Effector CD4-positive, alpha-beta T cell (primary cell): ENCODE measurements around the gene ANKUB1.

Experiments
- DNase-seq: peaks from one replicate; pipeline ENCODE4 v3.0.0-alpha.2; 2020

Gene ANKUB1

DNA sequence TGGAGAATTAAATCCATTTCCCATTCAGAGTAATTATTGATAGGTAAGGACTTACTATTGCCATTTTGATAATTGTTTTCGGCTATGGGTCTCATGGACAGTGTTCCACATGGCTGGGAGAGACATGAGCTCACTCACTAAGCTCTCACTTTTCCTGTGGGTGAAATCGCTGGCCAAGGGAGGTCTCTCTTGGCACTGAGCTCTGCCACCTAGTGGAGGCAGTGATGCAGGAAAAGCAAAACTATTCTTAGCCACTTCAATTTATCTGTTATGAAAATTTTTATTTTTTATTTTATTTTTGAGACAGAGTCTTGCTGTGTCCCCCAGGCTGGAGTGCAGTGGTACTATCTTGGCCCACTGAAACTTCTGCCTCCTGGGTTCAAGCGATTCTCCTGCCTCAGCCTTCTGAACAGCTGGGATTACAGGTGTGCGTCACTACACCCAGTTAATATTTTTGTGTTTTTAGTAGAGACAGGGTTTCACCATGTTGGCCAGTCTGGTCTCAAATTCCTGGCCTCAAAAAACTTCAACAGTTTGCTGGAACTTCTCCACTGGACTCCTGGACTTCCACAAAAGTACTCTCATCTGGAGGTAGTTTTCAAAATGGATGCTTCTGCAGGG is 16.0 kb upstream of the ANKUB1 start:
- DNase-seq: peak; percentile 46

- no peak for DNase-seq
Measured at GRCh38 chr3:149806171-149806778, 13.9 kb upstream of the ANKUB1 start.

DNA sequence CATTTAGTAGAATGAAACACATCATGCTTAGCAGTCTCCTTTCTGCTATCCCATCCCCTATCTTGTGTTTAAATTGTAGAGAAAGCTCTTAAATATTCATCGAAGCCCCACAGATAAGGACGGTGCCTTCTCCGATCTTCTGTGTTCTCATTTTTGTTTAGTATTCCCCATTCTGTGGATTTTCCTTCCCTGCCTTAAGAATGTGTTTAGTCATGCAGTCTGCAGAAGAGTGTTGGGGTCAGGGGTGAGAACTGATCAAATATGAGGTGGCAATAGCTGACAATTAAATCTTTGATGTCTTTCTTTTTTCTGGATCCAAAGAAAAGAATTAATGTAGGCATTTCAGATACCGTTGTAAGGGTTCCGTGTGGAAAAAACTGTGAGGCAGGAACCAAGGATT is 9.3 kb upstream of the ANKUB1 start:
- no peak for DNase-seq

- DNase-seq: no peak
Measured at GRCh38 chr3:149801195-149801594, 8.8 kb upstream of the ANKUB1 start.

GRCh38 chr3:149800693-149801092 is 8.3 kb upstream of the ANKUB1 start:
- DNase-seq: no peak

GRCh38 chr3:149796026-149796425 is 3.7 kb upstream of the ANKUB1 start:
- no peak for DNase-seq

- DNase-seq: no peak
Measured at GRCh38 chr3:149790698-149791097, 1.7 kb downstream of the ANKUB1 start.

DNA sequence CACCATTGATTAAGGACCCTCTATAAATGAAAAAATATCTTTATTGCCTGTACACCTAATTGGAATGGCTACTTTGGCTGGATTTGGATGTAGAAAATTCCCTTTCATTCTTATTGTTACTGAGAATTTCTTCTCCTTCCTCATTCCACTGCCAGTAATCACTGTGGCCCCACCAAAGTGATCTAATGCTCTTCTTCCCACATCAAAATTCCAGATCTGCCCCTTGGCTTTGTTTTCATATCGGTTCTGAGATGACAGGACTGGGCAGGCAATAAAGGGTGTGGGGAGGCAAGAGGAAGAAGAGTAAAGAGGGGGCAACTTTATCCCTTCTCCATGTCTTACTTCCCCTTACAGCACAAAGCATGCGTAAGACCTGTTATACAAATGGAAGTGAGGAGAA is 2.1 kb downstream of the ANKUB1 start:
- no peak for DNase-seq

DNA sequence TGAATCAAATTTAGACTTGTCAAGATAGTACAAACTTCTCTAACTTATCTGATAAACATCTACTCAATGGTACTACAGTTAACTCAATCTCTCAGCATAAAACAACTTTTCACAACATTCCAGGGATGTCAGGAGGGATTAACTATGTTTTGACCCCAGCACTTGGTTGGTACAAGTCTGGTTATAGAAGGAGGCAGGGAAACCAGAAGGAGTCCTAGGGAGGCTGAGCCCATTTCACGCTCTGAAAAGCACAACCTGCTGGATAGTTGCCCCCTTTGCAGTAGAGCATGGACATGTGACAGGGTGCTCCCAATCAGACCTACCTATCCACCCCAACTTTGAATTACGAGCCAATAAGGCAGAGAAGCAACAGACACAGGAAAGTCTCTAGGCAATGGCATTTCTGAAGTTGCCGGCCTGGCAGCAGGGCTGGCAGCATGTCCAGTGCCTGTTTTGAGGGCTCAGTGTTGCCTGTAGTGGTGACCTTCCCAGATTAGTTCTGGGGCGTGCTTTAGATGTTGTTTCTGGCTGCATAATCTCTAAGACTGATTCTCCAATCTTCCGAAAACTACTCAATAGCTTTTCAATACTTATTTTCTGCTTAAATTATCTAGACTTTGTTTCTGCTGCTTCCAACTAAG is 8.2 kb downstream of the ANKUB1 start:
- no peak for DNase-seq

- no peak for DNase-seq
Measured at GRCh38 chr3:149783576-149783975, 8.8 kb downstream of the ANKUB1 start.

- DNase-seq: no peak
Measured at GRCh38 chr3:149781741-149782140, 10.6 kb downstream of the ANKUB1 start.

GRCh38 chr3:149781211-149781610 is 11.1 kb downstream of the ANKUB1 start:
- no peak for DNase-seq

GRCh38 chr3:149777414-149778214 is 14.7 kb downstream of the ANKUB1 start:
- no peak for DNase-seq

- no peak for DNase-seq
Measured at GRCh38 chr3:149776170-149776569, 16.2 kb downstream of the ANKUB1 start.

- DNase-seq: no peak
Measured at GRCh38 chr3:149772861-149773260, 19.5 kb downstream of the ANKUB1 start.

DNA sequence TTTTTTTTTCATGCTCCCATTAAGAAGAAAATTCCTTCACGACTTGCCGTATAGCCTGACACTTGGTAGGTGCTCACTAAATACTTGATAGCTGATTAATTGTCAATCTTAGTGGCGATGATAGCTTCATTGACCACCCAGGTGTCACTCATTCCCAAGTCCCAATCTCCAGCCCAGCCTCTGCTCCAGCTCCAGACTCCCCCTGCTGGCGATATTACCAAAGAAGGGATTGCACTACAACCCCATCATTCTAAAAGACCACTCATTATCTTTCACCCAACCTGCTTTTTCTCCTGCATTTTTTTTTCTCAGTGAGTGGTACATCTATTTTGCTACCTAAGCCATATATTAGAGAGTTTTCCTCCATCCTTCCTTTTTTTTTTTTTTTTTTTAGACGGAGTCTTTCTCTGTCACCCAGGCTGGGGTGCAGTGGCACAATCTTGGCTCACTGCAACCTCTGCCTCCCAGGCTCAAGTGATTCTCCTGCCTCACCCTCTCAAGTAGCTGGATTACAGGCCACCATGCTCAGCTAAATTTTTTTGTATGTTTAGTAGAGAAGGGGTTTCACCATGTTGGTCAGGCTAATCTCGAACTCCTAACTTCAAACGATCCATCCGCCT is 20.6 kb downstream of the ANKUB1 start:
- DNase-seq: peak; percentile 20

- no peak for DNase-seq
Measured at GRCh38 chr3:149770246-149770645, 22.1 kb downstream of the ANKUB1 start.

DNA sequence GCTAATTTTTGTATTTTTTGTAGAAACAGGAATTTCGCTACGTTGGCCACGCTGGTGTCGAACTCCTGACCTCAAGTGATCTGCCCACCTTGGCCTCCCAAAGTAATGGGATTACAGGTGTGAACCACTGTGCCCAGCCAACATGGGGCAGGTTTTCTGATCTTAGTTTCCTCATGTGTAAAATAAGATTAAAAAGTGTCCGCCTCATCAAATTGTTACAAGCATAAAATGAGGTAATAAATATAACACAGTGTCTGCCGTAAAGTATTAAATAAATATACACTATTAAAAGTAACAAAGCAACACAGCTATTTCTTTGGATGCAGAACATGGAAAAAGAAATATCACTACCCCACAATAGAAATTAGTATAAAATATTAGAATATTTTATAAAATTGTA is 23.6 kb downstream of the ANKUB1 start:
- no peak for DNase-seq

- no peak for DNase-seq
Measured at GRCh38 chr3:149767720-149768119, 24.6 kb downstream of the ANKUB1 start.

- DNase-seq: no peak
Measured at GRCh38 chr3:149765762-149766334, 26.5 kb downstream of the ANKUB1 start.

- DNase-seq: no peak
Measured at GRCh38 chr3:149764302-149764701, 28.1 kb downstream of the ANKUB1 start.

- DNase-seq: no peak
Measured at GRCh38 chr3:149763565-149764195, 28.7 kb downstream of the ANKUB1 start.
